H9 (cell line): ENCODE data around the gene MAT2A. TPM values are rescaled to one million over a fixed set of nuclear protein-coding genes. Genes with fewer than 3 reads are reported as not detected.

ENCODE experiments used
- DNase-seq: peaks from one replicate; pipeline ENCODE4 v3.0.0-alpha.2; 2017
- H2AFZ ChIP-seq: one replicate; pipeline ENCODE4 v1.6.1; 2013; ENCODE audit warnings: mild to moderate bottlenecking, low read length, control low read depth, moderate library complexity
- H2AK5ac ChIP-seq: 2 replicates; pipeline ENCODE4 v1.6.1; 2013; ENCODE audit warnings: low read length, control low read depth, mixed read lengths; ENCODE audit not compliant: insufficient read length
- H2BK120ac ChIP-seq: one replicate; pipeline ENCODE4 v1.6.1; 2013; ENCODE audit warnings: low read depth, mild to moderate bottlenecking, low read length, control low read depth, inconsistent platforms; ENCODE audit not compliant: poor library complexity, severe bottlenecking
- H2BK12ac ChIP-seq: 2 replicates; pipeline ENCODE4 v1.6.1; 2013; ENCODE audit warnings: low read length, control low read depth, mixed read lengths, low read depth; ENCODE audit not compliant: insufficient read length
- H2BK15ac ChIP-seq: 2 replicates; pipeline ENCODE4 v1.6.1; 2013; ENCODE audit warnings: low read depth, low read length, control low read depth
- H2BK20ac ChIP-seq: one replicate; pipeline ENCODE4 v1.6.1; 2013; ENCODE audit warnings: low read depth, mild to moderate bottlenecking, low read length, control low read depth, inconsistent platforms; ENCODE audit not compliant: poor library complexity, severe bottlenecking
- H2BK5ac ChIP-seq: 2 replicates; pipeline ENCODE4 v1.6.1; 2013; ENCODE audit warnings: low read length, control low read depth, mixed read lengths; ENCODE audit not compliant: insufficient read length
- H3K14ac ChIP-seq: 2 replicates; pipeline ENCODE4 v1.6.1; 2013; ENCODE audit warnings: low read length, control low read depth; ENCODE audit not compliant: insufficient read depth
- H3K18ac ChIP-seq: 2 replicates; pipeline ENCODE4 v1.6.1; 2013; ENCODE audit warnings: low read depth, mild to moderate bottlenecking, mixed read lengths, low read length, control low read depth; ENCODE audit not compliant: insufficient read length
- H3K23ac ChIP-seq: 2 replicates; pipeline ENCODE4 v1.6.1; 2013; ENCODE audit warnings: low read length, control low read depth, mixed read lengths, low read depth; ENCODE audit not compliant: insufficient read length
- H3K23me2 ChIP-seq: 2 replicates; pipeline ENCODE4 v1.6.1; 2013; ENCODE audit warnings: low read depth, mild to moderate bottlenecking, mixed read lengths, low read length, control low read depth; ENCODE audit not compliant: insufficient read length, poor library complexity, severe bottlenecking
- H3K27ac ChIP-seq: 2 replicates; pipeline ENCODE4 v1.5.1; 2013; ENCODE audit warnings: low read length, control low read depth, mixed read lengths, low read depth; ENCODE audit not compliant: insufficient read length
- H3K27me3 ChIP-seq: 2 replicates; pipeline ENCODE4 v1.6.1; 2013; ENCODE audit warnings: low read length, control low read depth, inconsistent platforms; ENCODE audit not compliant: insufficient read depth
- H3K4ac ChIP-seq: 2 replicates; pipeline ENCODE4 v1.6.1; 2013; ENCODE audit warnings: low read depth, mild to moderate bottlenecking, control low read depth, inconsistent platforms, low read length, moderate library complexity
- H3K4me1 ChIP-seq: 2 replicates; pipeline ENCODE4 v1.6.1; 2013; ENCODE audit warnings: low read length, control low read depth, inconsistent platforms; ENCODE audit not compliant: insufficient read depth
- H3K4me2 ChIP-seq: 2 replicates; pipeline ENCODE4 v1.6.1; 2013; ENCODE audit warnings: low read length, control low read depth, mixed read lengths; ENCODE audit not compliant: insufficient read length, insufficient read depth
- H3K56ac ChIP-seq: 2 replicates; pipeline ENCODE4 v1.6.1; 2013; ENCODE audit warnings: low read depth, mild to moderate bottlenecking, mixed read lengths, low read length, control low read depth; ENCODE audit not compliant: insufficient read length
- H3K79me1 ChIP-seq: 2 replicates; pipeline ENCODE4 v1.6.1; 2013; ENCODE audit warnings: low read depth, mild to moderate bottlenecking, moderate library complexity, low read length, control low read depth, inconsistent platforms; ENCODE audit not compliant: insufficient read depth, poor library complexity, severe bottlenecking
- H3K79me2 ChIP-seq: 2 replicates; pipeline ENCODE4 v1.6.1; 2013; ENCODE audit warnings: low read length, control low read depth, inconsistent platforms; ENCODE audit not compliant: insufficient read depth
- H3K9ac ChIP-seq: 2 replicates; pipeline ENCODE4 v1.6.1; 2013; ENCODE audit warnings: low read length, control low read depth, mixed read lengths; ENCODE audit not compliant: insufficient read length; ENCODE audit errors: extremely low read depth
- H3K9me3 ChIP-seq: one replicate; pipeline ENCODE4 v1.6.1; 2013; ENCODE audit warnings: low read depth, low read length, inconsistent platforms; ENCODE audit not compliant: control insufficient read depth
- H3T11ph ChIP-seq: one replicate; pipeline ENCODE4 v1.6.1; 2013; ENCODE audit warnings: mild to moderate bottlenecking, low read length, control low read depth, inconsistent platforms
- H4K20me1 ChIP-seq: one replicate; pipeline ENCODE4 v1.6.1; 2013; ENCODE audit not compliant: control insufficient read depth, insufficient read length, insufficient read depth
- H4K5ac ChIP-seq: 2 replicates; pipeline ENCODE4 v1.6.1; 2013; ENCODE audit warnings: low read depth, mild to moderate bottlenecking, mixed read lengths, low read length, control low read depth; ENCODE audit not compliant: insufficient read length
- H4K8ac ChIP-seq: replicated peaks from 2 replicates; pipeline ENCODE4 v1.6.1; 2013; ENCODE audit warnings: low read length, control low read depth, mixed read lengths, low read depth; ENCODE audit not compliant: insufficient read length
- H4K91ac ChIP-seq: 2 replicates; pipeline ENCODE4 v1.6.1; 2013; ENCODE audit warnings: low read depth, mild to moderate bottlenecking, moderate library complexity, mixed read lengths, low read length, control low read depth; ENCODE audit not compliant: insufficient read length
- H3K27ac Mint-ChIP-seq, 3 experiments: 2 replicates in 2 of 3; 3 replicates in 1 of 3; pipeline ENCODE4 v1.8.0; 2020 to 2021; ENCODE audit warnings: mixed read lengths in 3 of 3, mild to moderate bottlenecking in 1 of 3, moderate library complexity in 1 of 3
- H3K27me3 Mint-ChIP-seq: 2 replicates; pipeline ENCODE4 v1.8.0; 2021; ENCODE audit warnings: low read depth, mild to moderate bottlenecking, moderate library complexity, mixed read lengths
- H3K36me3 Mint-ChIP-seq, 3 experiments: 2 replicates in 2 of 3; 3 replicates in 1 of 3; pipeline ENCODE4 v1.8.0; 2020 to 2021; ENCODE audit warnings: low read depth in 3 of 3, mixed read lengths in 3 of 3; ENCODE audit not compliant: insufficient read depth in 1 of 3
- H3K4me1 Mint-ChIP-seq, 2 experiments: 2 replicates each; pipeline ENCODE4 v1.8.0; 2020; ENCODE audit warnings: mixed read lengths in 2 of 2
- H3K4me3 Mint-ChIP-seq, 2 experiments: 2 replicates in 1 of 2; 3 replicates in 1 of 2; pipeline ENCODE4 v1.8.0; 2020 to 2021; ENCODE audit warnings: mild to moderate bottlenecking in 2 of 2, mixed read lengths in 2 of 2, moderate library complexity in 1 of 2
- H3K9me3 Mint-ChIP-seq, 2 experiments: 2 replicates in 1 of 2; 3 replicates in 1 of 2; pipeline ENCODE4 v1.8.0; 2020; ENCODE audit warnings: mild to moderate bottlenecking in 2 of 2, mixed read lengths in 2 of 2, moderate library complexity in 1 of 2
- CTCF ChIP-seq: fragments of 200-600 bp; sonication (generic); conservative IDR thresholded peaks from 3 replicates; pipeline ENCODE4 v1.8.0; 2021; ENCODE audit warnings: antibody characterized with exemption, mild to moderate bottlenecking
- WGBS: extraction: QIAGEN DNeasy Blood & Tissue Kit; methylation state at CpG from one replicate; pipeline ENCODE4 v1.1.7; 2013; ENCODE audit warnings: missing lambda C conversion rate, low lambda C conversion rate, mixed read lengths; ENCODE audit not compliant: insufficient read length; ENCODE audit errors: extremely low coverage; 5-methylcytosine and 5-hydroxymethylcytosine counted together
- total RNA-seq: library from RNA; stranded (reverse); gene quantifications from 2 replicates; pipeline ENCODE4 v1.2.1, GENCODE V29; 2021

The MAT2A gene
- total RNA-seq, 1 experiment from 2014 or later = 459 TPM

- Histone ChIP-seq H2BK5ac (no peak overlapping the region), H3K4me2 (peak overlapping the region; percentile 62), H2BK20ac (no peak overlapping the region), H4K8ac (no peak overlapping the region), H2AFZ (no peak overlapping the region), H3K4me1 (peaks cover 3% of the 10 kb centered on the region; the same call in 1 of the 2 replicates), H3K4ac (no peak overlapping the region), H3K9ac (no peak overlapping the region), H2BK12ac (no peak overlapping the region), H3T11ph (no peak overlapping the region), H4K20me1 (no peaks in the 10 kb centered on the region), H2AK5ac (no peak overlapping the region), H3K14ac (no peak overlapping the region), H3K79me1 (no peaks in the 10 kb centered on the region), H3K18ac (no peak overlapping the region), H2BK15ac (no peak overlapping the region), H3K9me3 (no peaks in the 10 kb centered on the region), H2BK120ac (no peak overlapping the region), H3K79me2 (no peaks in the 10 kb centered on the region), H3K27ac (no peak overlapping the region), H4K91ac (no peak overlapping the region), H3K23ac (no peak overlapping the region), H3K27me3 (peaks cover 3% of the 10 kb centered on the region; the same call in 1 of the 2 replicates), H3K23me2 (no peaks in the 10 kb centered on the region), H3K56ac (no peak overlapping the region), H4K5ac (no peak overlapping the region)
- H3K4me3 Mint-ChIP-seq = no peak overlapping the region; a peak in 2 of 5 replicates
- no peak overlapping the region for H3K27ac Mint-ChIP-seq
- no CpG with 5 or more reads among the region's 6 CpGs for WGBS
- peaks cover 37% of the 10 kb centered on the region for H3K27me3 Mint-ChIP-seq
- peak; percentile 48 for DNase-seq
- H3K36me3 Mint-ChIP-seq = no peaks in the 10 kb centered on the region; a peak in 2 of 7 replicates
- no peak for TF ChIP-seq CTCF
- no peaks in the 10 kb centered on the region; a peak in 1 of 5 replicates for H3K9me3 Mint-ChIP-seq
- H3K4me1 Mint-ChIP-seq = peaks cover 28% of the 10 kb centered on the region in 2 experiments
Measured at GRCh38 chr2:85579266-85579935, 40.4 kb downstream of the MAT2A start.
